Natural killer cell (primary cell): Measurements from ENCODE around the gene MAP2. TPM values are rescaled to one million over a fixed set of nuclear protein-coding genes. Genes with fewer than 3 reads are reported as not detected.

ENCODE experiments used
- ATAC-seq, 3 donors: fragments of 150-1000 bp in 2 of 3; fragments of 200-7000 bp in 1 of 3; cut with Tn5 transposase; 1 replicate in 1 of 3; 2 replicates in 2 of 3; pipeline ENCODE4 v1.10.0; 2021; ENCODE audit warnings: mild to moderate bottlenecking in 2 of 3, moderate library complexity in 2 of 3
- DNase-seq, 2 donors: peaks; one replicate each; pipeline versions ENCODE4 v3.0.0 to v3.0.0-alpha.2; 2013 to 2021; ENCODE audit warnings: mixed read lengths in 1 of 2
- H3K27ac ChIP-seq: one replicate; pipeline ENCODE4 v1.5.1; 2013; ENCODE audit warnings: mild to moderate bottlenecking, low read length
- H3K27me3 ChIP-seq: one replicate; pipeline ENCODE4 v1.6.1; 2013; ENCODE audit warnings: low read length; ENCODE audit not compliant: control insufficient read depth, insufficient read depth
- H3K36me3 ChIP-seq: one replicate; pipeline ENCODE4 v1.6.1; 2013; ENCODE audit warnings: low read length; ENCODE audit not compliant: control insufficient read depth, insufficient read depth
- H3K4me1 ChIP-seq: one replicate; pipeline ENCODE4 v1.6.1; 2013; ENCODE audit warnings: low read length; ENCODE audit not compliant: control insufficient read depth, insufficient read depth
- H3K4me3 ChIP-seq: one replicate; pipeline ENCODE4 v1.5.1; 2013; ENCODE audit warnings: low read length
- H3K9me3 ChIP-seq: one replicate; pipeline ENCODE4 v1.6.1; 2013; ENCODE audit warnings: low read length; ENCODE audit not compliant: control insufficient read depth, insufficient read depth
- H3K27ac Mint-ChIP-seq, 2 donors: one replicate each; pipeline ENCODE4 v1.8.0; 2022; ENCODE audit warnings: mild to moderate bottlenecking in 2 of 2, mixed read lengths in 2 of 2, moderate library complexity in 1 of 2
- H3K27me3 Mint-ChIP-seq, 2 donors: one replicate each; pipeline ENCODE4 v1.8.0; 2022; ENCODE audit warnings: low read depth in 2 of 2, mixed read lengths in 2 of 2
- H3K36me3 Mint-ChIP-seq: one replicate; pipeline ENCODE4 v1.8.0; 2022; ENCODE audit warnings: mixed read lengths
- H3K4me1 Mint-ChIP-seq, 2 donors: one replicate each; pipeline ENCODE4 v1.8.0; 2022; ENCODE audit warnings: mixed read lengths in 2 of 2
- H3K4me3 Mint-ChIP-seq: one replicate; pipeline ENCODE4 v1.8.0; 2022; ENCODE audit warnings: mild to moderate bottlenecking, moderate library complexity, mixed read lengths
- H3K9me3 Mint-ChIP-seq, 2 donors: one replicate each; pipeline ENCODE4 v1.8.0; 2022; ENCODE audit warnings: mixed read lengths in 2 of 2
- WGBS: methylation state at CpG from one replicate; pipeline ENCODE4 v1.1.7; 2013; ENCODE audit warnings: missing lambda C conversion rate; ENCODE audit not compliant: insufficient coverage; 5-methylcytosine and 5-hydroxymethylcytosine counted together
- intact Hi-C: fragments of 100-400 bp; cut with micrococcal nuclease; formaldehyde crosslinking; loops from one replicate; pipeline ENCODE4 v1.14.2; 2022
- total RNA-seq, 4 donors: library from RNA; stranded (reverse); fragments of 120-200 nt in 1 of 4; gene quantifications; one replicate each; pipeline versions ENCODE4 v1.2.3 to v1.2.4, GENCODE V29; 2013 to 2022
- TF ChIP-seq, protein P1 (sequence below): fragments of 200-600 bp; IDR thresholded peaks from one replicate; pipeline ENCODE4 v1.8.0; 2022; ENCODE audit warnings: antibody characterized with exemption

MAP2 gene
- total RNA-seq, 3 donors from 2014 or later (not counting 1 experiment from before 2014, with no cell fraction given): not detected

DNA sequence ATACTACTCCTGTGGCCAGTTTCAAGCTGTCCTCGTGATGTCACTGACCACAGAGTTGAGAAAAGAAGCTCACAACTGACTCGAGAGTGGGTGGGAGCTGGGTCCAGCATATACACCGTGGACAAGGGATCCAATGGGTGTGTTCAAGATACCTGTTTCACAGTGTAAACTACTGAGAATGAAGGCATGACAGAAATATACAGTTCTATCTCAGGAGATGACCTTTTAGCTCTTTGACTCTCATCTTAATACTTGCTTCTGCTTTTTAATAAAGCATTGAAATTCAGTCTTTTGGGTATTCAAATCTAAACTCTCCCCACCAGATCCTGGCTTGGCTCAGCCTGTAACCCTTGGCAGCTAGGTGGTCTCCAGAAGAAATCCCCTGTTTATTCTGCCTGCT is 130.1 kb downstream of the MAP2 start:
- intact Hi-C loops: no loop called here
- Histone ChIP-seq H3K36me3 (no peaks in the 10 kb centered on the region), H3K27ac (no peak overlapping the region), H3K4me1 (no peaks in the 10 kb centered on the region), H3K4me3 (no peak overlapping the region), H3K9me3 (no peaks in the 10 kb centered on the region), H3K27me3 (no peaks in the 10 kb centered on the region)
- no peaks in the 10 kb centered on the region for H3K9me3 Mint-ChIP-seq
- H3K4me1 Mint-ChIP-seq: no peaks in the 10 kb centered on the region
- no peaks in the 10 kb centered on the region for H3K27me3 Mint-ChIP-seq
- H3K4me3 Mint-ChIP-seq: no peak overlapping the region
- WGBS: 51% methylated on average over 3 of the region's 3 CpGs
- TF ChIP-seq, protein P1, sequence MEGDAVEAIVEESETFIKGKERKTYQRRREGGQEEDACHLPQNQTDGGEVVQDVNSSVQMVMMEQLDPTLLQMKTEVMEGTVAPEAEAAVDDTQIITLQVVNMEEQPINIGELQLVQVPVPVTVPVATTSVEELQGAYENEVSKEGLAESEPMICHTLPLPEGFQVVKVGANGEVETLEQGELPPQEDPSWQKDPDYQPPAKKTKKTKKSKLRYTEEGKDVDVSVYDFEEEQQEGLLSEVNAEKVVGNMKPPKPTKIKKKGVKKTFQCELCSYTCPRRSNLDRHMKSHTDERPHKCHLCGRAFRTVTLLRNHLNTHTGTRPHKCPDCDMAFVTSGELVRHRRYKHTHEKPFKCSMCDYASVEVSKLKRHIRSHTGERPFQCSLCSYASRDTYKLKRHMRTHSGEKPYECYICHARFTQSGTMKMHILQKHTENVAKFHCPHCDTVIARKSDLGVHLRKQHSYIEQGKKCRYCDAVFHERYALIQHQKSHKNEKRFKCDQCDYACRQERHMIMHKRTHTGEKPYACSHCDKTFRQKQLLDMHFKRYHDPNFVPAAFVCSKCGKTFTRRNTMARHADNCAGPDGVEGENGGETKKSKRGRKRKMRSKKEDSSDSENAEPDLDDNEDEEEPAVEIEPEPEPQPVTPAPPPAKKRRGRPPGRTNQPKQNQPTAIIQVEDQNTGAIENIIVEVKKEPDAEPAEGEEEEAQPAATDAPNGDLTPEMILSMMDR: no peak
- no peak for ATAC-seq
- H3K36me3 Mint-ChIP-seq: no peaks in the 10 kb centered on the region
- H3K27ac Mint-ChIP-seq: no peak overlapping the region
- DNase-seq: no peak

DNA sequence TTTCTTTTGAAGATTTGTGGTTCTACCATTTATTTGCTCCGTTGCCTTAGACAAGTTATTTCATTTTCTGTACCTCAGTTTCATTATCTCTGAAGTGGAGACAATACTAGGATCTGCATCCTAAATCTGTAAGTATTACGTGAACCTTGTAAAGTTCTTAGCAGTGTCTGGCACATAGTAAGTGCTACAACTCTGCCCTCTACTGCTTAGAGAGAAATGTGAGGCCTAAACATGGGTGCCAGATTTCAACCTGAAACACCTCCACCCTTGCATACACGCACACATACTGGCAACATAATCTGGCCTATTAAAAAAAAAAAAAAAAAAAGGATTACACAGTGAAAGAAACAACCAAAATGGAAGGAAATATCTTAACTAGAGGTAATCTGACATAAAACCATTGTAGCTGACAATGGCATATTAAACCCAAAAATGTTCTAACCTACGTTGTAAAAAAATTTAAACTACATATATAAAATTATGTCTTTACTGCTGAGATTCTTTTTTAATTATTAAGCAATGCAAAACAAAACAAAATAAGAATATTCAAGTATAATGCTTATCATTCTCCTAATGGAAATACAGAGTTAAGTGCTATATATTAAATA is 132.6 kb downstream of the MAP2 start:
- ATAC-seq: no peak

DNA sequence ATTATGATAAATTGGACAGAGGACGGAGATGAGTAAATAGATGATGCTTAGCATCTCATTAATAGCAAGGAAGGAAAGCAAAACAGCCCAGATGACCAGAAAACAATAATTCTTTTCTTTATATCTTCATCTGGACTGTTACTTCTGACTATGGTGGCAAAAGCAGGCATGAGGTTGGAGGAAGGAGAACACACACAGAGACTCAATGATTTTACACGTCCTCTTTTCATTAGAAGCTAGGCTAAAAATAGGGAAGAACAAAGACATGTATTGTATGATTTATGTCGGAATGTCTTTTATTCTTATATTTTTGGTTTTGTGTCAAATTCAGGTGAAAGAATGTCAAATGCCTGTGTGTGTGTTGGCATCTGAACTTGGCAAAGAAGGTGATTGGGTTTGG is 137.1 kb downstream of the MAP2 start:
- 62% methylated on average over 2 of the region's 3 CpGs for WGBS
- Histone ChIP-seq H3K27ac (no peak overlapping the region), H3K27me3 (no peaks in the 10 kb centered on the region), H3K9me3 (no peaks in the 10 kb centered on the region), H3K4me3 (no peak overlapping the region), H3K4me1 (no peaks in the 10 kb centered on the region), H3K36me3 (no peaks in the 10 kb centered on the region)
- no peaks in the 10 kb centered on the region for H3K27me3 Mint-ChIP-seq
- peaks cover 2% of the 10 kb centered on the region in 2 donors for H3K9me3 Mint-ChIP-seq
- DNase-seq (no peak), ATAC-seq (no peak)
- H3K36me3 Mint-ChIP-seq: no peaks in the 10 kb centered on the region
- no peak overlapping the region for H3K4me3 Mint-ChIP-seq
- no peaks in the 10 kb centered on the region for H3K4me1 Mint-ChIP-seq
- TF ChIP-seq, protein P1: no peak
- intact Hi-C loops: no loop called here
- no peak overlapping the region for H3K27ac Mint-ChIP-seq

More for the DNA sequence above, 132.6 kb downstream of the MAP2 start:
- no peak for DNase-seq
- no peaks in the 10 kb centered on the region for H3K9me3 ChIP-seq
- no peaks in the 10 kb centered on the region for H3K4me1 ChIP-seq
- no peak overlapping the region for H3K4me3 Mint-ChIP-seq
- H3K4me3 ChIP-seq: no peak overlapping the region
- no peaks in the 10 kb centered on the region for H3K27me3 Mint-ChIP-seq
- no peak overlapping the region for H3K27ac Mint-ChIP-seq
- H3K27ac ChIP-seq: no peak overlapping the region
- TF ChIP-seq, protein P1: no peak
- no peaks in the 10 kb centered on the region for H3K36me3 Mint-ChIP-seq
- H3K4me1 Mint-ChIP-seq: no peaks in the 10 kb centered on the region
- H3K36me3 ChIP-seq: no peaks in the 10 kb centered on the region
- 68% methylated on average over 3 of the region's 4 CpGs for WGBS
- intact Hi-C loops: no loop called here
- H3K27me3 ChIP-seq: no peaks in the 10 kb centered on the region
- H3K9me3 Mint-ChIP-seq: peaks cover 2% of the 10 kb centered on the region in 2 donors

DNA sequence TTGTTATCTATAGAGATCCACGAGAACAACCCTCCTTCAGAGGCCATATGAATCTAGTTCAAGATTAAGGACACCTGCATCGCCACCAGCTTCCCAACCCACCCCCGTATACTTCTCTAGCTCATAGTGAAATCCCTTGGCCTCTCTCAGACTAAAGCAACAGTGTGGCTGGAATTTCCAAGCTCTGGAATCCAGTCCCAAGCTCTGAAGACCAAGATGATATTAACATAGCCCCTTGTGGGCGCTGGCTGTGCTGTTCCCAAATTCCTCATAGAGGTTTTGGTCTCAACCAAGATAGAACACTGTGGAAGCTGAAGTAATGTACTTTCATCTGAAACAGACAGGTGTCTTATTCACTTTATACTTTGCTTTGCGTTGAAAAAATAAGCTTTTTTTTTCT is 139.6 kb downstream of the MAP2 start:
- no peaks in the 10 kb centered on the region for H3K4me1 Mint-ChIP-seq
- intact Hi-C loops: no loop called here
- H3K4me3 ChIP-seq: no peak overlapping the region
- no peak overlapping the region for H3K27ac Mint-ChIP-seq
- H3K9me3 Mint-ChIP-seq: peaks cover 2 to 7% of the 10 kb centered on the region in 2 donors
- no peaks in the 10 kb centered on the region for H3K27me3 Mint-ChIP-seq
- no peaks in the 10 kb centered on the region for H3K4me1 ChIP-seq
- no peak for ATAC-seq
- no peaks in the 10 kb centered on the region for H3K36me3 ChIP-seq
- no peak for DNase-seq
- WGBS: 86% methylated on average over 5 of the region's 5 CpGs
- H3K27ac ChIP-seq: no peak overlapping the region
- no peaks in the 10 kb centered on the region for H3K27me3 ChIP-seq
- TF ChIP-seq, protein P1: no peak
- no peak overlapping the region for H3K4me3 Mint-ChIP-seq
- H3K9me3 ChIP-seq: no peaks in the 10 kb centered on the region
- H3K36me3 Mint-ChIP-seq: no peaks in the 10 kb centered on the region
